Transverse colon (tissue), 4 donors: ENCODE measurements around the gene BMPR1B.

Source experiments
- CTCF ChIP-seq, 5 experiments: fragments of 200-600 bp in 3 of 5; fragments of 450-650 bp in 2 of 5; sonication (generic) in 3 of 5; IDR thresholded peaks; 1 replicate in 2 of 5; 2 replicates in 3 of 5; pipeline ENCODE4 v1.5.1; 2016 to 2017; ENCODE audit warnings: antibody characterized with exemption in 5 of 5, inconsistent platforms in 3 of 5, mild to moderate bottlenecking in 2 of 5, moderate library complexity in 1 of 5
- EP300 ChIP-seq: sonication (generic); formaldehyde crosslinking; IDR thresholded peaks from one replicate; pipeline ENCODE4 v1.6.1; 2017; ENCODE audit warnings: antibody characterized with exemption, low read depth
- POLR2AphosphoS5 ChIP-seq, 3 donors: sonication (generic); formaldehyde crosslinking; IDR thresholded peaks; one replicate each; pipeline ENCODE4 v1.6.1; 2016; ENCODE audit warnings: antibody characterized with exemption in 3 of 3

GRCh38 chr4:95204873-95205272 is 447.1 kb downstream of the BMPR1B start:
- peak in 1 of 5 experiments; percentile 10 for TF ChIP-seq CTCF (IDR thresholded peaks at IDR 0.05)
- no peak for TF ChIP-seq EP300
- TF ChIP-seq POLR2AphosphoS5 (IDR thresholded peaks at IDR 0.05), result no peak
